Suprapubic skin (tissue), 4 donors: ENCODE measurements around the gene FBXL20.
A peak's percentile ranks its signal among the peaks of the same experiment; 100 is the strongest.

Experiments used
- CTCF ChIP-seq, 2 donors: fragments of 200-600 bp in 1 of 2; fragments of 450-650 bp in 1 of 2; sonication (generic) in 1 of 2; IDR thresholded peaks; one replicate each; pipeline ENCODE4 v1.5.1; 2016 to 2019; ENCODE audit warnings: antibody characterized with exemption in 2 of 2, mild to moderate bottlenecking in 1 of 2, moderate library complexity in 1 of 2
- EP300 ChIP-seq: sonication (generic); formaldehyde crosslinking; IDR thresholded peaks from one replicate; pipeline ENCODE4 v1.6.1; 2017; ENCODE audit warnings: antibody characterized with exemption
- POLR2A ChIP-seq, 2 donors: fragments of 450-650 bp; IDR thresholded peaks; one replicate each; pipeline ENCODE4 v1.6.1; 2017; ENCODE audit warnings: antibody characterized with exemption in 2 of 2, mild to moderate bottlenecking in 2 of 2, moderate library complexity in 2 of 2
- POLR2AphosphoS5 ChIP-seq, 3 donors: sonication (generic); formaldehyde crosslinking; IDR thresholded peaks; one replicate each; pipeline ENCODE4 v1.6.1; 2017; ENCODE audit warnings: antibody characterized with exemption in 3 of 3

DNA sequence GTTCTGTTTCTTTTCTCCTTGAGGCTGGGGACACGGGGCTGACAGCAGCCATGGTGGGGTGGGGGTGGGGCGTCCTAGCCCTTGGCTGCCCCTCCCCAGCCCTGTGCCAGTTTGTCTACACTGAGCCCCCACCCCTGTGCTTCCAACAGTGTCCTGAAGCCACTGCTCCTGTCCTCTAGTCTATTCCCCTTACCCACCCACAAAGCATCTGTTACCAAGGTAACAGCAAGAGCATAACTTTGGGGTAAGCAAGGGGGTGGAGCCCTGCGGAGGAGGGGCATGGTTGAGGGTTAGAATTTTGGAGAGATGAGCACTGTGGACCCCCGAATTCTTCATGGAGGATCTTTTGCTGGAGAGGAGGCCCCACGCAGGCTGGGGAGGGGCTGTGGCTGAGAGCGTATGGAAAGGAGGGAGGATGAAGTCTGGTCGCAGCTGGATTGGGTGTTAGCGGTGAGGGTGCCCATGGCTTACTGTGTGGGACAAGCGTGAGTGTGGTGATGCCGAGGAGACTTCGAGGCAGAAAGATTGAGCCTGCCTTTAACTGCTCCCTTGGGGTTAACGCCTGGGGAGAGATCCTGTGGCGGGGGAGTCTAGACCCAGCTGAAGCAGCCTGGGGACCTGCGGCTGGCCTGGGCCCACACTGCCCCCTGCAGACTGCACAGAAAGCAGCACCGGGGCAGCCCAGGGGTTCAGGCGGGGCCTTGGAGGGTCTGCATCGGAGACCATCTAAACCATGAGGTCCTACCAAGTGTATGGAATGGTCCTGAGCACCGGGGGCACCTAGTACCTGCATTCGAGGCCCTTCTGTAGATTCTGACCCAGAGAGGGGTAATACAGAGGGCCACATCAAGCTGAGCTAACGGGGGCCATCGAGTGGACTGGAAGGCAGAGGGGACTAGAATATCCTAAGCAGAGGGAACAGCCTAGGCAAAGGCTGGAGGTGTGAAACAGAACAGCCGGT lies 169.6 kb downstream of the FBXL20 start:
- TF ChIP-seq EP300 (no peak), POLR2AphosphoS5 (IDR thresholded peaks at IDR 0.05) (no peak), CTCF (IDR thresholded peaks at IDR 0.05) (peak; percentile 43 to 80), POLR2A (IDR thresholded peaks at IDR 0.05) (no peak)
